ENCODE data around the gene DCLRE1B. TPM values are rescaled to one million over a fixed set of nuclear protein-coding genes. Genes with fewer than 3 reads are reported as not detected.

DCLRE1B gene
- total RNA-seq, 1 donor from 2014 or later: 11.8 TPM

DNA sequence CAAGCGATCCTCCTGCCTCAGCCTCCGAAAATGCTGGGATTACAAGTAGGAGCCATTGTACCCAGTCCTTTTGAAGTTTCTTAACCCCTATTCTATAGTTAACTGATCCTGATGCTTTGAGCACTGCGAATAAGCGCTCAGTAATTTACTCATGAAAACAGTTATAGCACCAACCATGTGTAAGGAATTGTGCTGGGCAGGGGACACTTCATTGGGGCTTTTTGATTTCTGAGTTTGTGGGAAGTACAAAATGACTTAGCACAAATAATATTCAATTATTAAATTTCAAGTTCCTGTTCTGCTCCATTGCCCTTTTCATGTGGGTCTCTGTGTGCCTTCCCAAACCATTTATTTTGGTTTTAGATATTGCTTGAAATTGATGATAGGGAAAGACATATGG lies 17.8 kb downstream of the DCLRE1B start:
- Mint-ChIP-seq H3K4me1 (ENCODE audit: unreplicated experiment) (no peaks in the 10 kb centered on the region), H3K9me3 (ENCODE audit: unreplicated experiment) (no peaks in the 10 kb centered on the region), H3K4me3 (ENCODE audit: unreplicated experiment) (no peak overlapping the region), H3K27ac (ENCODE audit: unreplicated experiment) (no peak overlapping the region), H3K27me3 (ENCODE audit: unreplicated experiment) (peaks cover 2% of the 10 kb centered on the region), H3K36me3 (ENCODE audit: low read depth, unreplicated experiment) (no peaks in the 10 kb centered on the region)
- TF ChIP-seq, protein P1, sequence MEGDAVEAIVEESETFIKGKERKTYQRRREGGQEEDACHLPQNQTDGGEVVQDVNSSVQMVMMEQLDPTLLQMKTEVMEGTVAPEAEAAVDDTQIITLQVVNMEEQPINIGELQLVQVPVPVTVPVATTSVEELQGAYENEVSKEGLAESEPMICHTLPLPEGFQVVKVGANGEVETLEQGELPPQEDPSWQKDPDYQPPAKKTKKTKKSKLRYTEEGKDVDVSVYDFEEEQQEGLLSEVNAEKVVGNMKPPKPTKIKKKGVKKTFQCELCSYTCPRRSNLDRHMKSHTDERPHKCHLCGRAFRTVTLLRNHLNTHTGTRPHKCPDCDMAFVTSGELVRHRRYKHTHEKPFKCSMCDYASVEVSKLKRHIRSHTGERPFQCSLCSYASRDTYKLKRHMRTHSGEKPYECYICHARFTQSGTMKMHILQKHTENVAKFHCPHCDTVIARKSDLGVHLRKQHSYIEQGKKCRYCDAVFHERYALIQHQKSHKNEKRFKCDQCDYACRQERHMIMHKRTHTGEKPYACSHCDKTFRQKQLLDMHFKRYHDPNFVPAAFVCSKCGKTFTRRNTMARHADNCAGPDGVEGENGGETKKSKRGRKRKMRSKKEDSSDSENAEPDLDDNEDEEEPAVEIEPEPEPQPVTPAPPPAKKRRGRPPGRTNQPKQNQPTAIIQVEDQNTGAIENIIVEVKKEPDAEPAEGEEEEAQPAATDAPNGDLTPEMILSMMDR (IDR thresholded peaks at IDR 0.05; ENCODE audit: unreplicated experiment): no peak
- DNase-seq (ENCODE audit: low spot score): no peak

DNA sequence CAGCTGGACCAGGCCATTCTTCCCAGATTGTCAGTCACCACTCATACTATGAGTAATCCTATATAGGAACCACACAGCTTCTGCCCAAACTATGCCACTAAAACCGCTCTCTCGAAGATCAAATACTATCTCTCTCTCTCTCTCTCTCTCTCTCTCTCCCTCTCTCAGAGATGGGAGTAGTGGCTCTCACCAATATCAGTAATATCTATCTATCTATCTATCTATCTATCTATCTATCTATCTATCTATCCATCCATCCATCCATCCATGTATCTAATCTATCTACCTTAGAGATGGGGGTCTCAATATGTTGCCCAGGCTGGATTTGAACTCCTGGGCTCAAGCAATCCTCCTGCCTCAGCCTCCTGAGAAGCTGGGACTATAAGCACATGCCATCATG lies 19.3 kb downstream of the DCLRE1B start:
- Mint-ChIP-seq H3K4me1 (ENCODE audit: unreplicated experiment) (peaks cover 7% of the 10 kb centered on the region), H3K27me3 (ENCODE audit: unreplicated experiment) (peaks cover 9% of the 10 kb centered on the region), H3K36me3 (ENCODE audit: low read depth, unreplicated experiment) (no peaks in the 10 kb centered on the region), H3K9me3 (ENCODE audit: unreplicated experiment) (no peaks in the 10 kb centered on the region), H3K27ac (ENCODE audit: unreplicated experiment) (no peak overlapping the region), H3K4me3 (ENCODE audit: unreplicated experiment) (no peak overlapping the region)
- TF ChIP-seq, protein P1 (IDR thresholded peaks at IDR 0.05; ENCODE audit: unreplicated experiment): no peak
- DNase-seq (ENCODE audit: low spot score): no peak

DNA sequence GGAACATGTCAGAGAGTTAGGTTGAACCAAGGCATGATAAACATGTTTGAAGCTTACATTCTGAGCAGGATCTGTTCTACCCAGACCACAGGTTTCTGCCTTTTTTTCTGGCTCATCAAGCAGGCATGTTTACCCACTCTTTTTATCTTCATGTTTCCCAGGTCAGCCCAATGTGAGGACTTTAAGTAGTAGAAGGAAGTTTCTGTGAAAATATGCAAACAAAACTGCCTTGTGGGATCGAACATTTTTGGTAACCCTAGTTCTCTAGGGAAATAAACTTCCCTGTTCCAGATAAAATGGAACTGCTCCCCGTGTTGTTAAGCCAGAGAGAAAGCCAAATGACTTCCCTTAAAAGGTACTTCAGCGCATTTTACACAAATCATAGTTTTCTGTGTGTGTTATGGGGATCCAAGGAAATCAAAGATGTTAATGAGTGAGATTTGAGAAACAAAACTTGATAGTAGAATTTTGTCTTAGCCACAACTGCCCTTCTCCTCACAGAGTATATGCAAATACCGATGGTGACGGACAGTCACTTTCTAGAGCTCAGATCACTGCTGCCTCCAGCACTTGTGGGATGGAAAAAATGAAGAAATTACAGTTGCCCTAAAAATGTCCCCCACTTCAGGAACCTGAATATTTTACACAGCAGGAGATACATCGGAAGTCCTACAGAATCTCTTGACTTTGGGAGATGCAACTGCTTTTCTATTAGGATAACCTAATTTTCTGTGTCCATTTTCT lies 23.2 kb downstream of the DCLRE1B start:
- TF ChIP-seq, protein P1 (IDR thresholded peaks at IDR 0.05; ENCODE audit: unreplicated experiment): no peak
- Mint-ChIP-seq H3K9me3 (ENCODE audit: unreplicated experiment) (no peaks in the 10 kb centered on the region), H3K27me3 (ENCODE audit: unreplicated experiment) (peaks cover 19% of the 10 kb centered on the region), H3K27ac (ENCODE audit: unreplicated experiment) (peak overlapping the region; percentile 96), H3K4me1 (ENCODE audit: unreplicated experiment) (peaks cover 33% of the 10 kb centered on the region), H3K4me3 (ENCODE audit: unreplicated experiment) (peak overlapping the region; percentile 93), H3K36me3 (ENCODE audit: low read depth, unreplicated experiment) (no peaks in the 10 kb centered on the region)
- no peak for DNase-seq (ENCODE audit: low spot score)

DNA sequence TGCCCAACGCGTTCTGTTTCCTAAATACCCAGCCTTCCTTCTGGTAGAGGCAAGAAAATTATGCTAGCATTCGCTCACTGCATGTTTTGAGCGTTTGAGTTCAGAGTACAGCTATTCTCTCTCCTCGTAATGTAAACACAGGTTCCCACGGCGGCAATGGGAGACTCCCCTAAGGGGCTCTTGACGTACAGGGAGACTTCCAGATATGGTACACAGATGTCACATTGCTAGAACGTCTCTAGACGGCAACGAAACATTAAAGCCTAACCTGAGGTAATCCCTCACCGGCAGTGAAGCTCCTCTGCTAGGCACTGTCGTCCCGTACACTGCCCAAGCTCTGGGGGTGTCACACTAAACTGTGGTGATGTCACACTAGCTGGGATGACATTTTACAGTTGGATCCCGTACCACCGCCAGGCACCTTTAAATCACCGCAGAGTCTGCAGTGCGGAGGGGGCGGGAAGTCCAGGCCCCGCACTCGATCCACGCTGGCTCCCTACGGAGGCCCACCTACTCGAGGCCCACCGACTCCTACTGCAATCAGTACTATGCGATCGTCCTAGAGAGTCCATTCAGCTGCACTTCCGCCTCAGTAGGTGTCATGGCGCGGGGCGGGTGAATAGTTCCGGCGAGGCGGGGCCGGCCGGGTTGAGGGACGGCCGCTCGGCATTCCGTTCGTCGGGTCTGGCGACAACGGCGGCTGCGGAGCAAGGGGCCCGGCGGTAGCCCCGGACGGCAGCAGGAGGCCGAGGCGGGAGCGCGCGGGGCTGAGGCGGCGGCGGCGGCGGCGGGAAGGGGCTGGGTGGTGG lies 24.0 kb downstream of the DCLRE1B start, which contains the start of gene HIPK1:
HIPK1 (plus strand) TSS at position 384 of the 809 bp plus-strand sequence.
- H3K4me3 Mint-ChIP-seq (ENCODE audit: unreplicated experiment): peak within 1 kb of the TSS; percentile 98
- H3K27ac Mint-ChIP-seq (ENCODE audit: unreplicated experiment): peak within 1 kb of the TSS; percentile 98
- peaks cover 19% of the 10 kb centered on the region for H3K27me3 Mint-ChIP-seq (ENCODE audit: unreplicated experiment)
- H3K9me3 Mint-ChIP-seq (ENCODE audit: unreplicated experiment): no peaks in the 10 kb centered on the region
- DNase-seq (ENCODE audit: low spot score): peak; percentile 92
- H3K36me3 Mint-ChIP-seq (ENCODE audit: low read depth, unreplicated experiment): no peaks in the 10 kb centered on the region
- peaks cover 38% of the 10 kb centered on the region for H3K4me1 Mint-ChIP-seq (ENCODE audit: unreplicated experiment)
- TF ChIP-seq, protein P1 (IDR thresholded peaks at IDR 0.05; ENCODE audit: unreplicated experiment): no peak
